ENCODE data around the gene GRIK1. TPM values are rescaled to one million over a fixed set of nuclear protein-coding genes. Genes with fewer than 3 reads are reported as not detected.

GRIK1 gene
- polyA plus RNA-seq, 4 donors = 1.3 to 3.3 (median 2.2) TPM

- DNase-seq (ENCODE audit: low read depth in 4 of 4, low spot score in 3 of 4) = no peak
Measured at GRCh38 chr21:29504751-29505321, 435.0 kb downstream of the GRIK1 start.

GRCh38 chr21:29501451-29501850, 438.3 kb downstream of the GRIK1 start:
- DNase-seq (ENCODE audit: low read depth in 4 of 4, low spot score in 3 of 4) = no peak

GRCh38 chr21:29499734-29500343, 440.0 kb downstream of the GRIK1 start:
- DNase-seq (ENCODE audit: low read depth in 4 of 4, low spot score in 3 of 4) = no peak

GRCh38 chr21:29499229-29499628, 440.6 kb downstream of the GRIK1 start:
- no peak for DNase-seq (ENCODE audit: low read depth in 4 of 4, low spot score in 3 of 4)

- DNase-seq (ENCODE audit: low read depth in 4 of 4, low spot score in 3 of 4) = no peak
Measured at GRCh38 chr21:29496337-29496736, 443.5 kb downstream of the GRIK1 start.

GRCh38 chr21:29490016-29490415, 449.8 kb downstream of the GRIK1 start:
- DNase-seq (ENCODE audit: low read depth in 4 of 4, low spot score in 3 of 4) = no peak

- DNase-seq (ENCODE audit: low read depth in 4 of 4, low spot score in 3 of 4) = no peak
Measured at GRCh38 chr21:29487154-29487553, 452.6 kb downstream of the GRIK1 start.

Other genes starting within 250 kb of the GRIK1 start
- gene CLDN17, start 226.8 kb upstream of the GRIK1 start, polyA plus RNA-seq (ENCODE audit: insufficient read length in 4 of 4) = not detected

Data from left renal pelvis (tissue), 4 donors.